HEK293 (cell line): ENCODE measurements around the gene TRAFD1.

Experiments
- KLF1 ChIP-seq: fragments of 450-650 bp; formaldehyde crosslinking; IDR thresholded peaks from 2 replicates; pipeline ENCODE4 v1.5.1; 2016; ENCODE audit warnings: missing biosample characterization, missing genetic modification characterization
- KLF7 ChIP-seq: fragments of 450-650 bp; formaldehyde crosslinking; IDR thresholded peaks from 2 replicates; pipeline ENCODE4 v1.5.1; 2016; ENCODE audit warnings: missing biosample characterization, missing genetic modification characterization, borderline replicate concordance
- KLF8 ChIP-seq: fragments of 450-650 bp; formaldehyde crosslinking; IDR thresholded peaks from 2 replicates; pipeline ENCODE4 v1.5.1; 2016; ENCODE audit warnings: missing biosample characterization, missing genetic modification characterization
- MYNN ChIP-seq: fragments of 450-650 bp; formaldehyde crosslinking; IDR thresholded peaks from 2 replicates; pipeline ENCODE4 v1.5.1; 2016; ENCODE audit warnings: missing biosample characterization, missing genetic modification characterization, borderline replicate concordance
- ZBTB48 ChIP-seq: fragments of 450-650 bp; formaldehyde crosslinking; IDR thresholded peaks from 2 replicates; pipeline ENCODE4 v1.5.1; 2016; ENCODE audit warnings: missing biosample characterization, missing genetic modification characterization
- ZBTB8A ChIP-seq: fragments of 450-650 bp; formaldehyde crosslinking; IDR thresholded peaks from 2 replicates; pipeline ENCODE4 v1.5.1; 2016; ENCODE audit warnings: missing biosample characterization, missing genetic modification characterization
- ZEB2 ChIP-seq: fragments of 450-650 bp; formaldehyde crosslinking; IDR thresholded peaks from 2 replicates; pipeline ENCODE4 v1.5.1; 2016; ENCODE audit warnings: missing biosample characterization, missing genetic modification characterization
- ZNF140 ChIP-seq: fragments of 450-650 bp; formaldehyde crosslinking; IDR thresholded peaks from 2 replicates; pipeline ENCODE4 v1.5.1; 2016; ENCODE audit warnings: missing biosample characterization, missing genetic modification characterization
- ZNF16 ChIP-seq: fragments of 450-650 bp; formaldehyde crosslinking; IDR thresholded peaks from 2 replicates; pipeline ENCODE4 v1.5.1; 2016; ENCODE audit warnings: low read depth, missing biosample characterization, missing genetic modification characterization
- ZNF394 ChIP-seq: fragments of 450-650 bp; formaldehyde crosslinking; IDR thresholded peaks from 2 replicates; pipeline ENCODE4 v1.5.1; 2016; ENCODE audit warnings: missing biosample characterization, missing genetic modification characterization, mild to moderate bottlenecking, moderate library complexity, borderline replicate concordance
- ZNF501 ChIP-seq: fragments of 450-650 bp; formaldehyde crosslinking; IDR thresholded peaks from 2 replicates; pipeline ENCODE4 v1.5.1; 2016; ENCODE audit warnings: missing biosample characterization, missing genetic modification characterization
- ZNF510 ChIP-seq: fragments of 450-650 bp; formaldehyde crosslinking; IDR thresholded peaks from 2 replicates; pipeline ENCODE4 v1.5.1; 2018; ENCODE audit warnings: mild to moderate bottlenecking, missing genetic modification characterization, missing biosample characterization; ENCODE audit not compliant: insufficient replicate concordance
- ZNF560 ChIP-seq: fragments of 450-650 bp; formaldehyde crosslinking; IDR thresholded peaks from 2 replicates; pipeline ENCODE4 v1.5.1; 2017; ENCODE audit warnings: missing biosample characterization, missing genetic modification characterization, borderline replicate concordance
- ZNF660 ChIP-seq: fragments of 450-650 bp; IDR thresholded peaks from 2 replicates; pipeline ENCODE4 v1.5.1; 2018; ENCODE audit warnings: missing biosample characterization, mild to moderate bottlenecking, missing genetic modification characterization
- ZNF785 ChIP-seq: fragments of 450-650 bp; formaldehyde crosslinking; IDR thresholded peaks from 2 replicates; pipeline ENCODE4 v1.5.1; 2016; ENCODE audit warnings: missing biosample characterization, missing genetic modification characterization
- TF ChIP-seq, protein P1 (sequence below): fragments of 450-650 bp; formaldehyde crosslinking; conservative IDR thresholded peaks from 2 replicates; pipeline ENCODE4 v1.5.1; 2016; ENCODE audit warnings: low read depth, missing biosample characterization, missing genetic modification characterization
- TF ChIP-seq, protein P2 (sequence below): fragments of 450-650 bp; formaldehyde crosslinking; IDR thresholded peaks from 2 replicates; pipeline ENCODE4 v1.5.1; 2016; ENCODE audit warnings: missing biosample characterization, missing genetic modification characterization
- TF ChIP-seq, protein P3 (sequence below): fragments of 450-650 bp; formaldehyde crosslinking; IDR thresholded peaks from 2 replicates; pipeline ENCODE4 v1.5.0; 2017; ENCODE audit warnings: missing biosample characterization, missing genetic modification characterization, borderline replicate concordance
- TF ChIP-seq, protein P4 (sequence below): fragments of 450-650 bp; formaldehyde crosslinking; IDR thresholded peaks from 2 replicates; pipeline ENCODE4 v1.5.1; 2016; ENCODE audit warnings: missing biosample characterization, missing genetic modification characterization
- TF ChIP-seq, protein P5 (sequence below): fragments of 450-650 bp; formaldehyde crosslinking; IDR thresholded peaks from 2 replicates; pipeline ENCODE4 v1.5.1; 2016; ENCODE audit warnings: missing biosample characterization, missing genetic modification characterization
- TF ChIP-seq, protein P6 (sequence below): fragments of 450-650 bp; formaldehyde crosslinking; optimal IDR thresholded peaks from 2 replicates; pipeline ENCODE3; 2016; ENCODE audit warnings: missing biosample characterization, mild to moderate bottlenecking, missing genetic modification characterization
- TF ChIP-seq, protein P7 (sequence below): fragments of 450-650 bp; formaldehyde crosslinking; IDR thresholded peaks from 2 replicates; pipeline ENCODE4 v1.5.1; 2017; ENCODE audit warnings: missing biosample characterization, missing genetic modification characterization

TRAFD1 gene

DNA sequence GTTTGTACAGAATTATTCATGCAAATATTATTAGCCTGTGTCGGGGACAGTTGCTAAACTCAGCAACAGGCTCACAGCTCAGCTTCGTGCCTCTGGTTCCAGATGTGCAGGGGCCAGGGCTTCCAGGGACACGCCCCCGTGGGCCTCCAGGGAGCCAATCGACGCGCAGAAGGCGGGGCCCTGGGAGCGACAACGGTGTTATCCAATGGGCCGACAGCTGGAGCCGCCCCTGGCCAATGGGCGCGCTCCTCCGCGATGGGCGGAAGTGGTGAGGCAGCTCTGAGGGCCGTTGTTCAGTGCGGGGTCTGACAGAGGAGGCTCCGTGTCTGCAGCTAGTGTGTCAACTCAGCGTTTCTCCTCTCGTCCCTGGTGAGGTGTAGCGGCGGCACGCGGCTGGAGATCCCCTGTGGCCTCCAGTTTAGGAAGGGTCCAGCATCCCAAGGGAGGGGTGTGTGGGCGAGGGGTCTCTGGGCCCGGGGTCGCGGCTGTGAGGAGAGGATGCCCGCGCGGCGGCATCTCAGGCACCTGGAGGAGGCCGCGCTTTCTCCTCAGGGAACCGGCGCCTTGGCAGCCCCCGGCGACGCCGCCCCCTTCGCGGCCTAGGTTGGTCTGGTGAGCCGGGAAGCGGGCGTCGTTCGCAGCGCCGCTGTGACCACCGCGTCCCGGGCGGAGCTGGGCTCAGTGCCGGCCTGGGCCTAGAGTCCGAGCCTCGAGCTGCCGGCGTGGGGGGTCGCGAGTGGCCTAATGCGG lies at the start of gene TRAFD1 (continued):
- TF ChIP-seq, protein P1, sequence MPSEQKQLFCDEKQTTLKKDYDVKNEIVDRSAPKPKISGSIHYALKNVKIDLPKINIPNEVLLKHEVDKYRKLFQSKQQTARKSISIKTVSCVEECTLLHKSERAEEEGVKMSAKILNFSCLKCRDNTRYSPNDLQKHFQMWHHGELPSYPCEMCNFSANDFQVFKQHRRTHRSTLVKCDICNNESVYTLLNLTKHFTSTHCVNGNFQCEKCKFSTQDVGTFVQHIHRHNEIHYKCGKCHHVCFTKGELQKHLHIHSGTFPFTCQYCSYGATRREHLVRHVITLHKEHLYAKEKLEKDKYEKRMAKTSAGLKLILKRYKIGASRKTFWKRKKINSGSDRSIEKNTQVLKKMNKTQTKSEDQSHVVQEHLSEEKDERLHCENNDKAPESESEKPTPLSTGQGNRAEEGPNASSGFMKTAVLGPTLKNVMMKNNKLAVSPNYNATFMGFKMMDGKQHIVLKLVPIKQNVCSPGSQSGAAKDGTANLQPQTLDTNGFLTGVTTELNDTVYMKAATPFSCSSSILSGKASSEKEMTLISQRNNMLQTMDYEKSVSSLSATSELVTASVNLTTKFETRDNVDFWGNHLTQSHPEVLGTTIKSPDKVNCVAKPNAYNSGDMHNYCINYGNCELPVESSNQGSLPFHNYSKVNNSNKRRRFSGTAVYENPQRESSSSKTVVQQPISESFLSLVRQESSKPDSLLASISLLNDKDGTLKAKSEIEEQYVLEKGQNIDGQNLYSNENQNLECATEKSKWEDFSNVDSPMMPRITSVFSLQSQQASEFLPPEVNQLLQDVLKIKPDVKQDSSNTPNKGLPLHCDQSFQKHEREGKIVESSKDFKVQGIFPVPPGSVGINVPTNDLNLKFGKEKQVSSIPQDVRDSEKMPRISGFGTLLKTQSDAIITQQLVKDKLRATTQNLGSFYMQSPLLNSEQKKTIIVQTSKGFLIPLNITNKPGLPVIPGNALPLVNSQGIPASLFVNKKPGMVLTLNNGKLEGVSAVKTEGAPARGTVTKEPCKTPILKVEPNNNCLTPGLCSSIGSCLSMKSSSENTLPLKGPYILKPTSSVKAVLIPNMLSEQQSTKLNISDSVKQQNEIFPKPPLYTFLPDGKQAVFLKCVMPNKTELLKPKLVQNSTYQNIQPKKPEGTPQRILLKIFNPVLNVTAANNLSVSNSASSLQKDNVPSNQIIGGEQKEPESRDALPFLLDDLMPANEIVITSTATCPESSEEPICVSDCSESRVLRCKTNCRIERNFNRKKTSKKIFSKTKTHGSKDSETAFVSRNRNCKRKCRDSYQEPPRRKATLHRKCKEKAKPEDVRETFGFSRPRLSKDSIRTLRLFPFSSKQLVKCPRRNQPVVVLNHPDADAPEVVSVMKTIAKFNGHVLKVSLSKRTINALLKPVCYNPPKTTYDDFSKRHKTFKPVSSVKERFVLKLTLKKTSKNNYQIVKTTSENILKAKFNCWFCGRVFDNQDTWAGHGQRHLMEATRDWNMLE (tag by site-specific recombination), result no peak
- TF ChIP-seq ZNF660 (tag by site-specific recombination) (no peak; the same call in 1 of the 2 replicates), ZNF501 (tag by site-specific recombination) (peak; percentile 96), ZNF785 (tag by site-specific recombination) (no peak), KLF1 (tag by site-specific recombination) (peak; percentile 37; the same call in 1 of the 2 replicates), ZEB2 (tag by site-specific recombination) (peak; percentile 70; the same call in 1 of the 2 replicates), ZNF510 (tag by site-specific recombination) (no peak), ZNF16 (tag by site-specific recombination) (no peak), ZNF394 (peak; percentile 55; the same call in 1 of the 2 replicates), ZBTB8A (tag by site-specific recombination) (0 out of 2 replicates have a peak, but pooled peaks have one; percentile 15), ZBTB48 (tag by site-specific recombination) (peak; percentile 85), KLF8 (tag by site-specific recombination) (peak; percentile 70; the same call in 1 of the 2 replicates), MYNN (tag by site-specific recombination) (no peak), KLF7 (tag by site-specific recombination) (no peak), ZNF560 (tag by site-specific recombination) (no peak), ZNF140 (tag by site-specific recombination) (no peak)
- TF ChIP-seq, protein P2, sequence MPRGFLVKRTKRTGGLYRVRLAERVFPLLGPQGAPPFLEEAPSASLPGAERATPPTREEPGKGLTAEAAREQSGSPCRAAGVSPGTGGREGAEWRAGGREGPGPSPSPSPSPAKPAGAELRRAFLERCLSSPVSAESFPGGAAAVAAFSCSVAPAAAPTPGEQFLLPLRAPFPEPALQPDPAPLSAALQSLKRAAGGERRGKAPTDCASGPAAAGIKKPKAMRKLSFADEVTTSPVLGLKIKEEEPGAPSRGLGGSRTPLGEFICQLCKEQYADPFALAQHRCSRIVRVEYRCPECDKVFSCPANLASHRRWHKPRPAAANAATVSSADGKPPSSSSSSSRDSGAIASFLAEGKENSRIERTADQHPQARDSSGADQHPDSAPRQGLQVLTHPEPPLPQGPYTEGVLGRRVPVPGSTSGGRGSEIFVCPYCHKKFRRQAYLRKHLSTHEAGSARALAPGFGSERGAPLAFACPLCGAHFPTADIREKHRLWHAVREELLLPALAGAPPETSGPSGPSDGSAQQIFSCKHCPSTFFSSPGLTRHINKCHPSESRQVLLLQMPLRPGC (tag by site-specific recombination), result no peak; the same call in 1 of the 2 replicates
- TF ChIP-seq, protein P3, sequence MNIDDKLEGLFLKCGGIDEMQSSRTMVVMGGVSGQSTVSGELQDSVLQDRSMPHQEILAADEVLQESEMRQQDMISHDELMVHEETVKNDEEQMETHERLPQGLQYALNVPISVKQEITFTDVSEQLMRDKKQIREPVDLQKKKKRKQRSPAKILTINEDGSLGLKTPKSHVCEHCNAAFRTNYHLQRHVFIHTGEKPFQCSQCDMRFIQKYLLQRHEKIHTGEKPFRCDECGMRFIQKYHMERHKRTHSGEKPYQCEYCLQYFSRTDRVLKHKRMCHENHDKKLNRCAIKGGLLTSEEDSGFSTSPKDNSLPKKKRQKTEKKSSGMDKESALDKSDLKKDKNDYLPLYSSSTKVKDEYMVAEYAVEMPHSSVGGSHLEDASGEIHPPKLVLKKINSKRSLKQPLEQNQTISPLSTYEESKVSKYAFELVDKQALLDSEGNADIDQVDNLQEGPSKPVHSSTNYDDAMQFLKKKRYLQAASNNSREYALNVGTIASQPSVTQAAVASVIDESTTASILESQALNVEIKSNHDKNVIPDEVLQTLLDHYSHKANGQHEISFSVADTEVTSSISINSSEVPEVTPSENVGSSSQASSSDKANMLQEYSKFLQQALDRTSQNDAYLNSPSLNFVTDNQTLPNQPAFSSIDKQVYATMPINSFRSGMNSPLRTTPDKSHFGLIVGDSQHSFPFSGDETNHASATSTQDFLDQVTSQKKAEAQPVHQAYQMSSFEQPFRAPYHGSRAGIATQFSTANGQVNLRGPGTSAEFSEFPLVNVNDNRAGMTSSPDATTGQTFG (tag by site-specific recombination), result no peak
- TF ChIP-seq, protein P4, sequence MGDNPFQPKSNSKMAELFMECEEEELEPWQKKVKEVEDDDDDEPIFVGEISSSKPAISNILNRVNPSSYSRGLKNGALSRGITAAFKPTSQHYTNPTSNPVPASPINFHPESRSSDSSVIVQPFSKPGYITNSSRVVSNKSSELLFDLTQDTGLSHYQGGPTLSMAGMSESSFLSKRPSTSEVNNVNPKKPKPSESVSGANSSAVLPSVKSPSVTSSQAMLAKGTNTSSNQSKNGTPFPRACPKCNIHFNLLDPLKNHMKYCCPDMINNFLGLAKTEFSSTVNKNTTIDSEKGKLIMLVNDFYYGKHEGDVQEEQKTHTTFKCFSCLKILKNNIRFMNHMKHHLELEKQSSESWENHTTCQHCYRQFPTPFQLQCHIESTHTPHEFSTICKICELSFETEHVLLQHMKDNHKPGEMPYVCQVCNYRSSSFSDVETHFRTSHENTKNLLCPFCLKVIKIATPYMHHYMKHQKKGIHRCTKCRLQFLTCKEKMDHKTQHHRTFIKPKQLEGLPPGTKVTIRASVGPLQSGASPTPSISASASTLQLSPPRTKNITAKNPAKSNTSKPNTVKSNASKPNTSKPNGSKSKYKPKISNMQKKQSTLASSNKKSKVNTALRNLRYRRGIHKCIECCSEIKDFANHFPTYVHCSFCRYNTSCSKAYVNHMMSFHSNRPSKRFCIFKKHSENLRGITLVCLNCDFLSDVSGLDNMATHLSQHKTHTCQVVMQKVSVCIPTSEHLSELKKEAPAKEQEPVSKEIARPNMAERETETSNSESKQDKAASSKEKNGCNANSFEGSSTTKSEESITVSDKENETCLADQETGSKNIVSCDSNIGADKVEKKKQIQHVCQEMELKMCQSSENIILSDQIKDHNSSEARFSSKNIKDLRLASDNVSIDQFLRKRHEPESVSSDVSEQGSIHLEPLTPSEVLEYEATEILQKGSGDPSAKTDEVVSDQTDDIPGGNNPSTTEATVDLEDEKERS (tag by site-specific recombination), result no peak
- TF ChIP-seq, protein P5, sequence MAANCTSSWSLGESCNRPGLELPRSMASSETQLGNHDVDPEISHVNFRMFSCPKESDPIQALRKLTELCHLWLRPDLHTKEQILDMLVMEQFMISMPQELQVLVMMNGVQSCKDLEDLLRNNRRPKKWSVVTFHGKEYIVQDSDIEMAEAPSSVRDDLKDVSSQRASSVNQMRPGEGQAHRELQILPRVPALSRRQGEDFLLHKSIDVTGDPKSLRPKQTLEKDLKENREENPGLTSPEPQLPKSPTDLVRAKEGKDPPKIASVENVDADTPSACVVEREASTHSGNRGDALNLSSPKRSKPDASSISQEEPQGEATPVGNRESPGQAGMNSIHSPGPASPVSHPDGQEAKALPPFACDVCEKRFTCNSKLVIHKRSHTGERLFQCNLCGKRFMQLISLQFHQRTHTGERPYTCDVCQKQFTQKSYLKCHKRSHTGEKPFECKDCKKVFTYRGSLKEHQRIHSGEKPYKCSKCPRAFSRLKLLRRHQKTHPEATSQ (tag by site-specific recombination), result peak; percentile 78
- TF ChIP-seq, protein P6, sequence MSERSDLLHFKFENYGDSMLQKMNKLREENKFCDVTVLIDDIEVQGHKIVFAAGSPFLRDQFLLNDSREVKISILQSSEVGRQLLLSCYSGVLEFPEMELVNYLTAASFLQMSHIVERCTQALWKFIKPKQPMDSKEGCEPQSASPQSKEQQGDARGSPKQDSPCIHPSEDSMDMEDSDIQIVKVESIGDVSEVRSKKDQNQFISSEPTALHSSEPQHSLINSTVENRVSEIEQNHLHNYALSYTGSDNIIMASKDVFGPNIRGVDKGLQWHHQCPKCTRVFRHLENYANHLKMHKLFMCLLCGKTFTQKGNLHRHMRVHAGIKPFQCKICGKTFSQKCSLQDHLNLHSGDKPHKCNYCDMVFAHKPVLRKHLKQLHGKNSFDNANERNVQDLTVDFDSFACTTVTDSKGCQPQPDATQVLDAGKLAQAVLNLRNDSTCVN (tag by site-specific recombination), result peak; percentile 62
- TF ChIP-seq, protein P7, sequence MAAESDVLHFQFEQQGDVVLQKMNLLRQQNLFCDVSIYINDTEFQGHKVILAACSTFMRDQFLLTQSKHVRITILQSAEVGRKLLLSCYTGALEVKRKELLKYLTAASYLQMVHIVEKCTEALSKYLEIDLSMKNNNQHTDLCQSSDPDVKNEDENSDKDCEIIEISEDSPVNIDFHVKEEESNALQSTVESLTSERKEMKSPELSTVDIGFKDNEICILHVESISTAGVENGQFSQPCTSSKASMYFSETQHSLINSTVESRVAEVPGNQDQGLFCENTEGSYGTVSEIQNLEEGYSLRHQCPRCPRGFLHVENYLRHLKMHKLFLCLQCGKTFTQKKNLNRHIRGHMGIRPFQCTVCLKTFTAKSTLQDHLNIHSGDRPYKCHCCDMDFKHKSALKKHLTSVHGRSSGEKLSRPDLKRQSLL (tag by site-specific recombination), result no peak
